ENCODE data around the gene TRAPPC14. TPM values are rescaled to one million over a fixed set of nuclear protein-coding genes. Genes with fewer than 3 reads are reported as not detected.
A peak's percentile ranks its signal among the peaks of the same experiment; 100 is the strongest.

TRAPPC14 gene
- total and polyA plus RNA-seq, 4 donors, result 9.4 to 54.1 (median 31.0) TPM

GRCh38 chr7:100119970-100120732 lies 38.4 kb downstream of the TRAPPC14 start:
- no peaks in the 10 kb centered on the region for H3K27me3 ChIP-seq (ENCODE audit: control insufficient read depth, insufficient read depth, low read length)
- H3K4me3 ChIP-seq (ENCODE audit: low read depth, low read length), result peak overlapping the region; percentile 96
- peaks cover 17% of the 10 kb centered on the region for H3K4me1 ChIP-seq (ENCODE audit: control insufficient read depth, insufficient read depth, low read length)
- no peaks in the 10 kb centered on the region for H3K9me3 ChIP-seq (ENCODE audit: control insufficient read depth, insufficient read depth, low read length)
- peaks cover 32% of the 10 kb centered on the region for H3K36me3 ChIP-seq (ENCODE audit: control insufficient read depth, insufficient read depth, low read length)
- 9% methylated on average over 14 of the region's 19 CpGs for WGBS (ENCODE audit: insufficient coverage)
- peak in 4 of 6 donors; percentile 62 to 93 (median 77) for DNase-seq (ENCODE audit: low read depth in 4 of 6, low spot score in 6 of 6)
- H3K27ac ChIP-seq (ENCODE audit: low read depth, low read length), result peak overlapping the region; percentile 95

DNA sequence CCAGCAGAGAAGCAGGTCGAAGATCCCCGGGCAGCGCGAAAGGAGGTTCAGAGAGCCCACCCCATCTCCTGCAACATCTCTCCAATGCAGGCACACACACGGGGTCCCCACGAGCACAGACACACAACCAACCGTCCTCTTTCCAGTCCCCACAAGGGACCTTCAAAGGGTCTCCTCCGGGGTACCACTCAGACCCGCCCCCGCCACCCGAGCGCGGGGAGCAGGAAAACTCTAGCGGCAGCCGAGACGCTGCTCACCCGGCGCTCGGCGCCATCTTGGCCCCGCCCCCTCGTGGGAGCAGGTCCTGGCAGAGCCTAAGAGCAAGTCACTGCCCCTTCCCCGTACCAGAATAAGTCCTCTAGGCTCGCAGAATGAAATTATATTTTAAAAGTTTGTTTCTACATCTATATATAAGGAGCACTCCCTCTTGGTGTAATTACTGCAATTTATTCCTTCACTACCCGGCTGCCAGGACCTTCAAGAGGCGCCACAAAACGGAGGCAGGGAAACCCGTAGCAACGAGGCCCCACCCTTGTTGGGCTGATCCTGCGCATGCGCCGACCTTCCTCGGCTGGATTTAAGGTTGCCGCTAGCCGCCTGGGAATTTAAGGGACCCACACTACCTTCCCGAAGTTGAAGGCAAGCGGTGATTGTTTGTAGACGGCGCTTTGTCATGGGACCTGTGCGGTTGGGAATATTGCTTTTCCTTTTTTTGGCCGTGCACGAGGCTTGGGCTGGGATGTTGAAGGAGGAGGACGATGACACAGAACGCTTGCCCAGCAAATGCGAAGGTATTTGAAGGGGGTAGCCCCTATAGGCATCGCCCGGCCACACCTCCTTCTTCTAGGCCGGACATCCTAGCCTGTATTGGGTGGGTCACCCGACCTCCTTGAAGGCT lies 39.2 kb downstream of the TRAPPC14 start, which contains the start of the genes CNPY4 and TAF6:
Gene CNPY4, plus strand, starts transcription at position 563 of the 898 bp plus-strand sequence. Its CDS starts 111 bp downstream, at position 674.
Gene TAF6, minus strand, starts transcription at position 287 of the 898 bp plus-strand sequence. CDS start 5,149 bp downstream, outside the sequence.
- peak within 1 kb of the TSS; percentile 96 for H3K4me3 ChIP-seq (ENCODE audit: low read depth, low read length)
- peaks cover 17% of the 10 kb centered on the region for H3K4me1 ChIP-seq (ENCODE audit: control insufficient read depth, insufficient read depth, low read length)
- WGBS (ENCODE audit: insufficient coverage), result under 1% methylated on average over 39 of the region's 49 CpGs
- peaks cover 34% of the 10 kb centered on the region for H3K36me3 ChIP-seq (ENCODE audit: control insufficient read depth, insufficient read depth, low read length)
- no peaks in the 10 kb centered on the region for H3K27me3 ChIP-seq (ENCODE audit: control insufficient read depth, insufficient read depth, low read length)
- H3K27ac ChIP-seq (ENCODE audit: low read depth, low read length), result peak within 1 kb of the TSS; percentile 95
- H3K9me3 ChIP-seq (ENCODE audit: control insufficient read depth, insufficient read depth, low read length), result no peaks in the 10 kb centered on the region
- peak; percentile 92 to 99 (median 94) for DNase-seq (ENCODE audit: low read depth in 4 of 6, low spot score in 6 of 6)

GRCh38 chr7:100118388-100119071 lies 40.0 kb downstream of the TRAPPC14 start:
- WGBS (ENCODE audit: insufficient coverage), result 25% methylated on average over 16 of the region's 18 CpGs
- Histone ChIP-seq H3K4me3 (ENCODE audit: low read depth, low read length) (peak overlapping the region; percentile 96), H3K4me1 (ENCODE audit: control insufficient read depth, insufficient read depth, low read length) (peaks cover 17% of the 10 kb centered on the region), H3K36me3 (ENCODE audit: control insufficient read depth, insufficient read depth, low read length) (peaks cover 42% of the 10 kb centered on the region), H3K27me3 (ENCODE audit: control insufficient read depth, insufficient read depth, low read length) (no peaks in the 10 kb centered on the region), H3K9me3 (ENCODE audit: control insufficient read depth, insufficient read depth, low read length) (no peaks in the 10 kb centered on the region), H3K27ac (ENCODE audit: low read depth, low read length) (peak overlapping the region; percentile 95)
- no peak for DNase-seq (ENCODE audit: low read depth in 4 of 6, low spot score in 6 of 6)

DNA sequence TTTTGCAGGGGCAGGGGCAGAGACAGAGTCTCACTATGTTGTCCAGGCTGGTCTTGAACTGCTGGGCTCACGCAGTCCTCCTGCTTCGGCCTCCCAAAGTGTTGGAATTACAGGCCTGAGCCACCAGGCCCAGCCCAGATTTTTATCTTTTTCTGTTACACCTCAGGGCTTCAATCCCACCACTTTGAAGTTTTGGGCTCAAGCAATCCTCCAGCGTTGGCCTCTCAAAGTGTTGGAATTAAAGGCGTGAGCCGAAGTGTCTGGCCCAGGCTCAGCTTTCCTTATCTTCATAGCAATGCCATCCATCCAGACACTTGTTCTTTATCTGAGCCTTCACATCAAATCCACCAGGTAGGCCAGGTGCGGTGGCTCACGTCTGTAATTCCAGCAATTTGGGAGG lies 43.5 kb downstream of the TRAPPC14 start:
- Histone ChIP-seq H3K9me3 (ENCODE audit: control insufficient read depth, insufficient read depth, low read length) (no peaks in the 10 kb centered on the region), H3K27ac (ENCODE audit: low read depth, low read length) (no peak overlapping the region), H3K27me3 (ENCODE audit: control insufficient read depth, insufficient read depth, low read length) (no peaks in the 10 kb centered on the region), H3K4me3 (ENCODE audit: low read depth, low read length) (no peak overlapping the region), H3K4me1 (ENCODE audit: control insufficient read depth, insufficient read depth, low read length) (peaks cover 10% of the 10 kb centered on the region), H3K36me3 (ENCODE audit: control insufficient read depth, insufficient read depth, low read length) (peaks cover 63% of the 10 kb centered on the region)
- WGBS (ENCODE audit: insufficient coverage), result 94% methylated on average over 7 of the region's 7 CpGs
- no peak for DNase-seq (ENCODE audit: low read depth in 4 of 6, low spot score in 6 of 6)

- H3K27ac ChIP-seq (ENCODE audit: low read depth, low read length), result no peak overlapping the region
- H3K9me3 ChIP-seq (ENCODE audit: control insufficient read depth, insufficient read depth, low read length), result no peaks in the 10 kb centered on the region
- H3K27me3 ChIP-seq (ENCODE audit: control insufficient read depth, insufficient read depth, low read length), result no peaks in the 10 kb centered on the region
- DNase-seq (ENCODE audit: low read depth in 4 of 6, low spot score in 6 of 6), result no peak
- 95% methylated on average over 6 of the region's 13 CpGs for WGBS (ENCODE audit: insufficient coverage)
- peaks cover 91% of the 10 kb centered on the region for H3K36me3 ChIP-seq (ENCODE audit: control insufficient read depth, insufficient read depth, low read length)
- no peak overlapping the region for H3K4me3 ChIP-seq (ENCODE audit: low read depth, low read length)
- H3K4me1 ChIP-seq (ENCODE audit: control insufficient read depth, insufficient read depth, low read length), result no peaks in the 10 kb centered on the region
These were observed 46.6 kb downstream of the TRAPPC14 start for GRCh38 chr7:100111914-100112313.

GRCh38 chr7:100111156-100111555 lies 47.4 kb downstream of the TRAPPC14 start:
- Histone ChIP-seq H3K27me3 (ENCODE audit: control insufficient read depth, insufficient read depth, low read length) (no peaks in the 10 kb centered on the region), H3K4me1 (ENCODE audit: control insufficient read depth, insufficient read depth, low read length) (no peaks in the 10 kb centered on the region), H3K4me3 (ENCODE audit: low read depth, low read length) (no peak overlapping the region), H3K36me3 (ENCODE audit: control insufficient read depth, insufficient read depth, low read length) (peaks cover 93% of the 10 kb centered on the region), H3K9me3 (ENCODE audit: control insufficient read depth, insufficient read depth, low read length) (no peaks in the 10 kb centered on the region), H3K27ac (ENCODE audit: low read depth, low read length) (no peak overlapping the region)
- no peak for DNase-seq (ENCODE audit: low read depth in 4 of 6, low spot score in 6 of 6)
- 94% methylated on average over 6 of the region's 7 CpGs for WGBS (ENCODE audit: insufficient coverage)

DNA sequence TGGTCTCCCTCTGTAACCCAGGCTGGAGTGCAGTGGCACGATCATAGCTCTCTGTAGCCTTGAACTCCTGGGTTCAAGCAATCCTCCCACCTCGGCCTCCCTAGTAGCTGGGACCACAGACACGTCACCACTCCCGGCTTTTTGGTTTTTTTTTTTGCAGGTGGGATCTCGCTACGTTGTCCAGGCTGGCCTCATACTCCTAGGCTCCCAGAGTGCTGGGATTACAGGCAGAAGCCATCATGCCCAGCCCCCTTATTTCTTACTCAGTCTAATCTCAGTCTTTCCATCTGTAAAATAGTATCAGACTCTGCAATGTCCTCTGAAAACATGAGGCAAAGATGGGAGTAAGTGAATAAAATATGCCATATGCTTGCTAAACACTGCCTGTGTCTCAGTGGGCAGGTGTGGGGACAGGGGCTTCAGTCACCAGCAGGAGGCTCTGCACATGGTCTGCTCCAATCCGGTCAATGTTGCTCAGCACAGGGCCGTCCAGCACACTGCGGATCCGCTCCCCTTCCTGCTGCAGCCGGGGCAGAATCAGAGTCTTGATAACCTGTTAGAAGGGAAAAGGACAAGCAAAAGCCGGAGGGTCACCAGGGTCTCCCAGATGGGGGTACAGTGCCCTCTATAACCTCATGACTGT lies 48.9 kb downstream of the TRAPPC14 start:
- Histone ChIP-seq H3K27me3 (ENCODE audit: control insufficient read depth, insufficient read depth, low read length) (no peaks in the 10 kb centered on the region), H3K9me3 (ENCODE audit: control insufficient read depth, insufficient read depth, low read length) (no peaks in the 10 kb centered on the region), H3K4me3 (ENCODE audit: low read depth, low read length) (no peak overlapping the region), H3K4me1 (ENCODE audit: control insufficient read depth, insufficient read depth, low read length) (no peaks in the 10 kb centered on the region), H3K36me3 (ENCODE audit: control insufficient read depth, insufficient read depth, low read length) (peaks cover 100% of the 10 kb centered on the region), H3K27ac (ENCODE audit: low read depth, low read length) (no peak overlapping the region)
- WGBS (ENCODE audit: insufficient coverage), result 83% methylated on average over 12 of the region's 12 CpGs
- no peak for DNase-seq (ENCODE audit: low read depth in 4 of 6, low spot score in 6 of 6)

DNA sequence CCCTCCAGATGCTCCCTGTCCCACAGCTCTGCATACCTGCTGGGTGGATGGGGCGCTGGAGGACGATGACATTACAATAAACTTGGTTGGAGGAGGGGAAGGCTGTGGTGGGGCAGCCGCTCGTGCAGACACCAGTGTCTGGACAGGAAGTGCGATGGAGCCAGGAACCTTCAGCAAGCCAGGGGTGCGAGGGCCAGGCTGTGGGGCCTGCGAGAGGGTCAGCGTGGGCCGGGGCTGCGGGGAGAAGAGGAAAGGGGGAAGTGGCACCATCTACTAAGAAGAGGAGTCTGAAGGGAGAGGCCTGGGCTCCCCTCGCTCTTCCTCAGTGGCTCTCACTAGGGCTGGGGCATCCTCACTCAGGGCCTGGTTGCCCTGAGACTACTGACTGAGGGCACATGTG lies 50.6 kb downstream of the TRAPPC14 start:
- H3K27ac ChIP-seq (ENCODE audit: low read depth, low read length), result no peak overlapping the region
- WGBS (ENCODE audit: insufficient coverage), result 81% methylated on average over 11 of the region's 11 CpGs
- DNase-seq (ENCODE audit: low read depth in 4 of 6, low spot score in 6 of 6), result no peak
- no peaks in the 10 kb centered on the region for H3K9me3 ChIP-seq (ENCODE audit: control insufficient read depth, insufficient read depth, low read length)
- peaks cover 3% of the 10 kb centered on the region for H3K4me1 ChIP-seq (ENCODE audit: control insufficient read depth, insufficient read depth, low read length)
- peaks cover 100% of the 10 kb centered on the region for H3K36me3 ChIP-seq (ENCODE audit: control insufficient read depth, insufficient read depth, low read length)
- no peak overlapping the region for H3K4me3 ChIP-seq (ENCODE audit: low read depth, low read length)
- H3K27me3 ChIP-seq (ENCODE audit: control insufficient read depth, insufficient read depth, low read length), result no peaks in the 10 kb centered on the region
